Limb (tissue), 2 donors: ENCODE measurements around the gene FEV.

ENCODE experiments used
- DNase-seq, 2 donors: peaks; one replicate each; pipeline ENCODE4 v3.0.0-alpha.2; 2016; ENCODE audit errors: extremely low spot score in 2 of 2

Gene FEV

GRCh38 chr2:219017201-219017931, 32.4 kb upstream of the FEV start:
- peak in 1 of 2 donors; percentile 5 for DNase-seq

GRCh38 chr2:219016721-219017120, 31.7 kb upstream of the FEV start:
- DNase-seq = no peak

- no peak for DNase-seq
These were observed 25.9 kb upstream of the FEV start for GRCh38 chr2:219010873-219011272.

- DNase-seq = no peak
These were observed 25.3 kb upstream of the FEV start for GRCh38 chr2:219010162-219010756.

- DNase-seq = no peak
These were observed 24.3 kb upstream of the FEV start for GRCh38 chr2:219009294-219009693.

GRCh38 chr2:219003979-219004378, 19.0 kb upstream of the FEV start:
- DNase-seq = no peak

GRCh38 chr2:219003267-219003634, 18.3 kb upstream of the FEV start:
- DNase-seq = peak in 1 of 2 donors; percentile 59

GRCh38 chr2:219002395-219003266, 17.6 kb upstream of the FEV start:
- no peak for DNase-seq

- DNase-seq = no peak
These were observed 16.8 kb upstream of the FEV start for GRCh38 chr2:219001577-219002394.

GRCh38 chr2:219001100-219001576, 16.2 kb upstream of the FEV start:
- DNase-seq = no peak

- no peak for DNase-seq
These were observed 15.6 kb upstream of the FEV start for GRCh38 chr2:219000569-219000960.

- DNase-seq = no peak
These were observed 15.0 kb upstream of the FEV start for GRCh38 chr2:218999881-219000568.

- DNase-seq = no peak
These were observed 14.3 kb upstream of the FEV start for GRCh38 chr2:218999021-218999880.

- no peak for DNase-seq
These were observed 13.5 kb upstream of the FEV start for GRCh38 chr2:218998414-218999002.

GRCh38 chr2:218997731-218998130, 12.7 kb upstream of the FEV start:
- no peak for DNase-seq

GRCh38 chr2:218996937-218997336, 12.0 kb upstream of the FEV start:
- DNase-seq = no peak

- DNase-seq = peak; percentile 74 to 89
These were observed 11.2 kb upstream of the FEV start for GRCh38 chr2:218995972-218996711.

- no peak for DNase-seq
These were observed 10.6 kb upstream of the FEV start for GRCh38 chr2:218995561-218995960.
